B cell (primary cell): Measurements from ENCODE around the gene SP100. TPM values are rescaled to one million over a fixed set of nuclear protein-coding genes. Genes with fewer than 3 reads are reported as not detected.

Experiments used
- ATAC-seq: fragments of 200-7000 bp; cut with Tn5 transposase; one replicate; pipeline ENCODE4 v1.10.0; 2021; ENCODE audit warnings: low read depth, mild to moderate bottlenecking, moderate number of reproducible peaks, moderate library complexity
- CTCF ChIA-PET: fragments of 350-600 bp; sonication (Branson Sonifier 250); formaldehyde crosslinking; loops from one replicate; lab custom pipeline; 2021; ENCODE audit warnings: antibody characterized with exemption, inconsistent platforms; lab: Charles Lee
- POLR2A ChIA-PET: fragments of 350-600 bp; sonication (Branson Sonifier 250); formaldehyde crosslinking; loops from one replicate; lab custom pipeline; 2021; ENCODE audit warnings: antibody characterized with exemption; lab: Charles Lee
- DNase-seq: peaks from one replicate; pipeline ENCODE4 v3.0.0; 2013
- H2AFZ ChIP-seq: 2 replicates; pipeline ENCODE4 v1.6.1; 2012; ENCODE audit warnings: mild to moderate bottlenecking, low read depth, low read length; ENCODE audit not compliant: insufficient read depth, poor library complexity, severe bottlenecking
- H3K27ac ChIP-seq, 2 donors: 1 replicate in 1 of 2; 2 replicates in 1 of 2; pipeline ENCODE4 v1.5.1; 2012 to 2013; ENCODE audit warnings: low read length in 2 of 2, mild to moderate bottlenecking in 2 of 2, moderate library complexity in 1 of 2
- H3K27me3 ChIP-seq, 4 experiments: fragments of 200-600 bp in 1 of 4; sonication (generic) in 1 of 4; replicated peaks in 1 of 4; 1 replicate in 2 of 4; 2 replicates in 2 of 4; pipeline versions ENCODE4 v1.6.1 to v1.7.0; 2013 to 2016; ENCODE audit warnings: low read length in 3 of 4, mild to moderate bottlenecking in 2 of 4, mixed read lengths in 1 of 4, moderate library complexity in 1 of 4; ENCODE audit not compliant: insufficient read depth in 4 of 4, control insufficient read depth in 3 of 4; ENCODE audit errors: control extremely low read depth in 1 of 4
- H3K36me3 ChIP-seq, 2 experiments: replicated peaks in 1 of 2; 1 replicate in 1 of 2; 2 replicates in 1 of 2; pipeline versions ENCODE4 v1.6.1 to v1.7.1; 2013; ENCODE audit warnings: low read length in 1 of 2; ENCODE audit not compliant: insufficient read depth in 2 of 2, control insufficient read depth in 1 of 2; ENCODE audit errors: control extremely low read depth in 1 of 2, extremely low read depth in 1 of 2
- H3K4me1 ChIP-seq, 2 donors: fragments of 200-600 bp in 1 of 2; sonication (generic) in 1 of 2; 1 replicate in 1 of 2; 2 replicates in 1 of 2; pipeline versions ENCODE4 v1.5.1 to v1.6.1; 2013 to 2017; ENCODE audit warnings: low read length in 2 of 2; ENCODE audit not compliant: control insufficient read depth in 2 of 2, insufficient read depth in 2 of 2
- H3K4me2 ChIP-seq: replicated peaks from 2 replicates; pipeline ENCODE3; 2012; ENCODE audit warnings: mild to moderate bottlenecking, low read depth, low read length; ENCODE audit not compliant: poor library complexity, severe bottlenecking
- H3K4me3 ChIP-seq, 5 experiments: fragments of 200-600 bp in 1 of 5; sonication (generic) in 1 of 5; 1 replicate in 3 of 5; 2 replicates in 2 of 5; pipeline versions ENCODE4 v1.5.1 to v1.7.0; 2011 to 2016; ENCODE audit warnings: low read length in 4 of 5, mild to moderate bottlenecking in 4 of 5, low read depth in 2 of 5, control low read depth in 1 of 5, moderate library complexity in 1 of 5; ENCODE audit not compliant: insufficient read depth in 1 of 5; ENCODE audit errors: control extremely low read depth in 1 of 5, extremely low read depth in 1 of 5
- H3K79me2 ChIP-seq: fragments of 200-600 bp; sonication (generic); one replicate; pipeline ENCODE4 v1.6.0; 2016; ENCODE audit warnings: low read length; ENCODE audit not compliant: control insufficient read depth, insufficient read depth
- H3K9ac ChIP-seq: fragments of 200-600 bp; sonication (generic); 2 replicates; pipeline ENCODE4 v1.6.1; 2017; ENCODE audit warnings: mild to moderate bottlenecking, low read length, moderate library complexity
- H3K9me3 ChIP-seq, 3 donors: one replicate each; pipeline versions ENCODE4 v1.6.1 to v1.7.1; 2013; ENCODE audit warnings: low read length in 2 of 3; ENCODE audit not compliant: control insufficient read depth in 2 of 3, insufficient read depth in 1 of 3; ENCODE audit errors: control extremely low read depth in 1 of 3
- H4K20me1 ChIP-seq: 2 replicates; pipeline ENCODE4 v1.6.0; 2012; ENCODE audit warnings: mild to moderate bottlenecking, low read length; ENCODE audit not compliant: insufficient read depth, control insufficient read depth, poor library complexity, severe bottlenecking
- H3K27ac Mint-ChIP-seq: one replicate; pipeline ENCODE4 v1.8.0; 2021; ENCODE audit warnings: mixed read lengths
- H3K27me3 Mint-ChIP-seq: one replicate; pipeline ENCODE4 v1.8.0; 2021; ENCODE audit warnings: mixed read lengths
- H3K4me1 Mint-ChIP-seq: one replicate; pipeline ENCODE4 v1.8.0; 2021; ENCODE audit warnings: mixed read lengths
- H3K4me3 Mint-ChIP-seq: one replicate; pipeline ENCODE4 v1.8.0; 2021; ENCODE audit warnings: mixed read lengths
- H3K9me3 Mint-ChIP-seq: one replicate; pipeline ENCODE4 v1.8.0; 2022; ENCODE audit warnings: mixed read lengths; ENCODE audit not compliant: insufficient read depth
- CTCF ChIP-seq: fragments of 200-600 bp; IDR thresholded peaks from one replicate; pipeline ENCODE4 v1.8.0; 2022; ENCODE audit warnings: antibody characterized with exemption, mild to moderate bottlenecking
- EZH2 ChIP-seq: IDR thresholded peaks from 2 replicates; pipeline ENCODE4 v1.6.1; 2012; ENCODE audit warnings: borderline replicate concordance, low read depth, mild to moderate bottlenecking, moderate library complexity, low read length; ENCODE audit not compliant: insufficient read depth, poor library complexity, severe bottlenecking
- WGBS: methylation state at CpG from one replicate; pipeline ENCODE4 v1.1.5; 2013; ENCODE audit warnings: missing lambda C conversion rate; ENCODE audit not compliant: insufficient coverage; 5-methylcytosine and 5-hydroxymethylcytosine counted together
- intact Hi-C: fragments of 100-400 bp; cut with micrococcal nuclease; formaldehyde crosslinking; loops from one replicate; pipeline ENCODE4 v1.10.0; 2022
- polyA plus RNA-seq: library from polyadenylated mRNA; depleted of rRNA; stranded (reverse); fragments of >200 nt; gene quantifications from 2 replicates; pipeline ENCODE4 v1.2.3, GENCODE V29; 2012
- total RNA-seq, 2 donors: library from RNA; stranded (reverse); fragments of 120-200 nt in 1 of 2; gene quantifications; 1 replicate in 1 of 2; 2 replicates in 1 of 2; pipeline versions ENCODE4 v1.2.3 to v1.2.4, GENCODE V29; 2013 to 2022

Gene SP100
- total and polyA plus RNA-seq, 2 donors (not counting 1 experiment from before 2014, with no cell fraction given): 209 to 554 TPM

- H3K4me2 ChIP-seq: peak overlapping the region; percentile 31
- WGBS: 31% methylated on average over 4 of the region's 4 CpGs
Observed at GRCh38 chr2:230537531-230537976, 121.6 kb downstream of the SP100 start.

More at GRCh38 chr2:230537531-230537976, 121.6 kb downstream of the SP100 start:
- Histone ChIP-seq H3K9me3 (no peaks in the 10 kb centered on the region), H3K36me3 (peaks cover 6 to 34% of the 10 kb centered on the region in 2 experiments), H3K27me3 (no peaks in the 10 kb centered on the region), H3K4me1 (peaks cover 19 to 23% of the 10 kb centered on the region in 2 donors), H2AFZ (no peak overlapping the region), H4K20me1 (no peaks in the 10 kb centered on the region), H3K27ac (peak overlapping the region in 1 of 2 donors; percentile 53), H3K79me2 (no peaks in the 10 kb centered on the region), H3K9ac (peak overlapping the region; percentile 4), H3K4me3 (no peak overlapping the region)
- CTCF ChIA-PET: interaction anchor here (0.8 to 1.3 kb wide), 2 partner anchors 65 to 73 kb away, joined by 3 to 5 read pairs; no protein-coding TSS in a partner anchor
- intact Hi-C loops: loop anchor here (5.0 to 10.0 kb wide), 2 partner anchors 47 to 75 kb away; no protein-coding TSS in a partner anchor
- Mint-ChIP-seq H3K4me3 (peak overlapping the region; percentile 75), H3K4me1 (peaks cover 49% of the 10 kb centered on the region), H3K27ac (peak overlapping the region; percentile 87), H3K27me3 (no peaks in the 10 kb centered on the region), H3K9me3 (no peaks in the 10 kb centered on the region)
- POLR2A ChIA-PET: interaction anchor here (0.5 to 1.0 kb wide), 2 partner anchors 20 to 65 kb away, joined by 3 to 5 read pairs; no protein-coding TSS in a partner anchor
- DNase-seq: peak; percentile 43
- TF ChIP-seq EZH2 (no peak), CTCF (no peak)
- peak; percentile 79 for ATAC-seq
